ENCODE measurements around the gene MKS1. TPM values are rescaled to one million over a fixed set of nuclear protein-coding genes. Genes with fewer than 3 reads are reported as not detected.

Gene MKS1
- total and polyA plus RNA-seq, 11 donors, result 3.3 to 15.1 (median 6.4) TPM

DNA sequence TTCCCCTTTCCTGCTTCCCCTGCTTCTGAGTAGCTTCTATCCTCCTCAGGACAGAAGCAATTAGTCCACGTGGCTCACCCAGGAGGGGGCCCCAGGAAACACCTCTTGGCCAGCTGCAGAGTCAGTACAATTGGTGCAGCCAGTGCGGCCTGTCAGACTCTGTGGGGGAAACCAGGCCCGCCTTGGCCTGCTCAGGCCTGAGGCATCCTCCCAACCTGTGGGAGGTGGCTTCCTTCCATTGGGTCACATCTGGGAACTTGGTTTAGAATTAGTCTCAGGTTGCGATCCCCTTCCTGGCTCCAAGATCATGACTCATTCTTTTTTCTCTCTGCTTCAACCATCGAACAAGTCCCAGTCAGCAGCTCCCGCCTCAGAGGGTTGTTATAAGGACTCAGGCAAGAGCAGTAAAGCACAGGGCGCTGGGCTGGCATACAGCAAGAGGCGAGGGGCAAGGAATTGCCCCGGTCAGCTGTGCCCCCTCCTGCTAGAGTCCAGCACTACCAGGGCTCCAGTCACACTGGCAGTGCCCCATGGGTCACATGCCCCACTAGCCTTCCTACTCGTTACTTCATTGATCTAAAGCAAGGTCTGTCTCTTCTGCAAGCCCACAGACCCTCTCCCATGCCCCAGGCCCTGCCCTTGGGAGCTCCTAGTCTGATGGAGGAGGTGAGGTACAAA is 34.6 kb downstream of the MKS1 start:
- intact Hi-C loops (cut with DNase I), result no loop called here
- Histone ChIP-seq H3K36me3 (no peaks in the 10 kb centered on the region), H3K27me3 (peaks cover 0 to 18% (median 0%) of the 10 kb centered on the region in 9 donors), H3K4me1 (peaks cover 0 to under 1% (median 0%) of the 10 kb centered on the region in 12 donors), H3K4me3 (no peak overlapping the region), H3K27ac (no peak overlapping the region), H3K9me3 (no peaks in the 10 kb centered on the region)
- ATAC-seq, result peak in 1 of 4 donors; percentile 37
- 60 to 69% (median 64%) methylated on average over 9 to 10 of the region's 10 CpGs for WGBS, 4 donors
- DNase-seq, result no peak
- no peak for TF ChIP-seq POLR2A (IDR thresholded peaks at IDR 0.05)
- TF ChIP-seq, protein P1, sequence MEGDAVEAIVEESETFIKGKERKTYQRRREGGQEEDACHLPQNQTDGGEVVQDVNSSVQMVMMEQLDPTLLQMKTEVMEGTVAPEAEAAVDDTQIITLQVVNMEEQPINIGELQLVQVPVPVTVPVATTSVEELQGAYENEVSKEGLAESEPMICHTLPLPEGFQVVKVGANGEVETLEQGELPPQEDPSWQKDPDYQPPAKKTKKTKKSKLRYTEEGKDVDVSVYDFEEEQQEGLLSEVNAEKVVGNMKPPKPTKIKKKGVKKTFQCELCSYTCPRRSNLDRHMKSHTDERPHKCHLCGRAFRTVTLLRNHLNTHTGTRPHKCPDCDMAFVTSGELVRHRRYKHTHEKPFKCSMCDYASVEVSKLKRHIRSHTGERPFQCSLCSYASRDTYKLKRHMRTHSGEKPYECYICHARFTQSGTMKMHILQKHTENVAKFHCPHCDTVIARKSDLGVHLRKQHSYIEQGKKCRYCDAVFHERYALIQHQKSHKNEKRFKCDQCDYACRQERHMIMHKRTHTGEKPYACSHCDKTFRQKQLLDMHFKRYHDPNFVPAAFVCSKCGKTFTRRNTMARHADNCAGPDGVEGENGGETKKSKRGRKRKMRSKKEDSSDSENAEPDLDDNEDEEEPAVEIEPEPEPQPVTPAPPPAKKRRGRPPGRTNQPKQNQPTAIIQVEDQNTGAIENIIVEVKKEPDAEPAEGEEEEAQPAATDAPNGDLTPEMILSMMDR (IDR thresholded peaks at IDR 0.05), result no peak

DNA sequence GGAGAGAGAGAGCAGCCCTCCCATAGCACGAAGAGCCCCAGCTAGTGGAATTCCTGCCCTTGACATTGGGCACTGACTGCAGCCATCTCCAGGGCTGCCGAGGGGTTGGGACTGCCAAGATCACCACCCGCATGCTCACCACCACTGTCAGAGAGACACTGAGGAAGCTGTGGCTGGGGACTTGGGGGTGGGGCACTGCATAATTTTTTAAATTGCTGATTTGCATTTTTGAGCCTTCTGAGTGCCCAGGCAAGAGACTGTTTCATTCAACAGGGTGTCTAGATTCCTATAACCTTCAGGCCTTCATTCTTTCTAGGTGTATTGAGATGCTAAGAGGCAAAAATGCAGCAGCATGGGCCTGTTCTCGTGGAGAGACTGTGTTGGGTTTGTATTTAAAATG is 35.5 kb downstream of the MKS1 start:
- DNase-seq (no peak), ATAC-seq (no peak)
- Histone ChIP-seq H3K36me3 (no peaks in the 10 kb centered on the region), H3K4me1 (no peaks in the 10 kb centered on the region), H3K9me3 (no peaks in the 10 kb centered on the region), H3K27me3 (peaks cover 0 to 14% (median 0%) of the 10 kb centered on the region in 9 donors), H3K27ac (no peak overlapping the region), H3K4me3 (no peak overlapping the region)
- 65 to 92% (median 81%) methylated on average over 4 of the region's 4 CpGs for WGBS, 4 donors
- intact Hi-C loops (cut with DNase I), result no loop called here
- TF ChIP-seq, protein P1 (IDR thresholded peaks at IDR 0.05), result no peak
- no peak for TF ChIP-seq POLR2A (IDR thresholded peaks at IDR 0.05)

DNA sequence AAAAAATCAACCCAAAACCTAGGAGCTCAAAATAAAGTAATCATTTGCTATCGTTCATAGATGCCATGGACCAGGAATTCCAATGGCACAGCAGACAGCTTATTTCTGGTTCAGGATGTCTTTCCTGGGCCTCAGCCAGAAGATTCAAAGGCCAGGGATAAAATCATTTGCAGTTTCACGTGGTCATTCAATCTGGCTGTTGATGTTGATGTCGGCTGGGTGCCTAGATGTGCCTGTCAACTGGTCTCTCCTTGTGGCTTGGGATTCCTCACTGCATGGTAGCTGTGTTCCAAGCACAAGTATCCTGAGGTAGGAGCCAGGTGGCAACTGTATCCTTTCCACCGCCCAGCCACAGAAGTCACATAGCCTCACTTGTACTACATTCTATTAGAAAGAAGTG is 37.3 kb downstream of the MKS1 start:
- 56 to 69% (median 66%) methylated on average over 4 of the region's 4 CpGs for WGBS, 4 donors
- no peak for TF ChIP-seq POLR2A (IDR thresholded peaks at IDR 0.05)
- TF ChIP-seq, protein P1 (IDR thresholded peaks at IDR 0.05), result no peak
- Histone ChIP-seq H3K9me3 (no peaks in the 10 kb centered on the region), H3K4me3 (no peak overlapping the region), H3K36me3 (no peaks in the 10 kb centered on the region), H3K4me1 (no peaks in the 10 kb centered on the region), H3K27me3 (peaks cover 0 to 16% (median 0%) of the 10 kb centered on the region in 9 donors), H3K27ac (no peak overlapping the region)
- DNase-seq (no peak), ATAC-seq (no peak)
- intact Hi-C loops (cut with DNase I), result no loop called here

DNA sequence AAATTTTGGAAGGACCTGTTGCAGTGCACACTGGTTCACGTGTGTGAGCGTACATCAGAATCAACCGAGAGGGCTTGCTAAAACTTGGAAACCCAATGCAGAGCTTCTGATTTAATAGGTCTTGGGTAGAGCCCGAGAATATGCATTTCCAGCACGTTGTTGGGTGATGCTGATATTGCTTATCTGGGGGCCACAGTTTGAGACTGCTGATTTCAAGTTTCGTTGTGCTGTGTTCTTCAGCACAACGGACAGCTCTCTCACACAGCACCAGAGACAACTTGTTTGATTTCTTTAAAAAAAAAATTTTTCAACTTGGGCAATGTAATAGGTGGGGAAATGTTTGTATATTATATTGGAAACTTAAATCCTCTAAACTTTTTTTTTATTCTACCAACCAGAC is 42.9 kb downstream of the MKS1 start:
- TF ChIP-seq, protein P1 (IDR thresholded peaks at IDR 0.05), result no peak
- no peak for TF ChIP-seq POLR2A (IDR thresholded peaks at IDR 0.05)
- WGBS, 4 donors, result 40 to 41% (median 40%) methylated on average over 7 of the region's 7 CpGs
- no peaks in the 10 kb centered on the region for H3K36me3 ChIP-seq
- intact Hi-C loops (cut with DNase I), result no loop called here
- H3K9me3 ChIP-seq, result no peaks in the 10 kb centered on the region
- no peak for ATAC-seq
- no peaks in the 10 kb centered on the region for H3K4me1 ChIP-seq
- no peak for DNase-seq
- H3K27me3 ChIP-seq, result peaks cover 0 to 18% (median 0%) of the 10 kb centered on the region in 9 donors
- no peak overlapping the region for H3K4me3 ChIP-seq
- no peak overlapping the region for H3K27ac ChIP-seq
